Globus pallidus (tissue), 1 donor: Measurements from ENCODE around the gene KLC1.
"Not testable (repeated sequence)": the region's sequence is repeated elsewhere in the genome, so short reads cannot be mapped to it uniquely, and the experiment has no call there.

ENCODE experiments used
- DNase-seq: peaks from one replicate; pipeline ENCODE4 v3.0.0-alpha.2; 2015; ENCODE audit warnings: low spot score

Gene KLC1

GRCh38 chr14:103690332-103690731 lies 61.3 kb downstream of the KLC1 start:
- DNase-seq = no peak

DNA sequence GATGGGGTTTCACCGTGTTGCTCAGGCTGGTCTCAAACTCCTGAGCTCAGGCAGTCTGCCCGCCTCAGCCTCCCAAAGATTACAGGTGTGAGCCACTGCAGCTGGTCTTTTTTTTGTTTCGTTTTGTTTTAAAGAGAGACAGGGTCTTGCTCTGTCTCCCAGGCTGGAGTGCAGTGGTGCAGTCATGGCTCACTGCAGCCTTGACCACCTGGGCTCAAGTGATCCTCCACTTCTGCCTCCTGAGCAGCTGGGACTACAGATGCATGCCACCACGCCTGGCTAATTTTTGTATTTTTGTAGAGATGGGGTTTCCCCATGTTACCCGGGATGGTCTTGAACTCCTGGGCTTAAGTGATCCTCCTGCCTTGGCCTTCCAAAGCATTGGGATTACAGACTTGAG lies 62.6 kb downstream of the KLC1 start:
- DNase-seq = not testable (repeated sequence)

DNA sequence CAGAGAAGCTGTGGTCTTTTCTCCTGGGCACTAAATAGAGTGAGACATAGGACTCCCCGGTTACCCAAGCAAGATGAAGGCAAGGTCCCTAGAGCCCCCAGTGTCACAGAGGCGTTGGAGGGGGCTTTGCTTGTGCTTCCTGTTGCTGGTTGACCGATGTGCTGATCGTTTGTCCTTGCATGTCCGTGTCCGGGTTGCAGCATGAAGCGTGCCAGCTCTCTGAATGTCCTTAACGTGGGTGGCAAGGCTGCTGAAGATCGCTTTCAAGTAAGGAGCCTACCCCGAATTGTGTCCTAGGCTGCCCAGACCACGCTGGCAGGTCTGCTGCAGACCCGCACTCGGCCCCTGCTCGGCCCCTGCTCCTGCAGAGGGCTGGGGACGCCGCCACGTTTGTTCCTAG lies 63.1 kb downstream of the KLC1 start:
- no peak for DNase-seq

- no peak for DNase-seq
These were observed 63.9 kb downstream of the KLC1 start for GRCh38 chr14:103692871-103693270.

- DNase-seq = no peak
These were observed 64.5 kb downstream of the KLC1 start for GRCh38 chr14:103693515-103693914.

GRCh38 chr14:103694572-103695026 lies 65.6 kb downstream of the KLC1 start:
- DNase-seq = no peak

- no peak for DNase-seq
These were observed 66.5 kb downstream of the KLC1 start for GRCh38 chr14:103695296-103696069.

GRCh38 chr14:103696070-103696402 lies 67.0 kb downstream of the KLC1 start:
- no peak for DNase-seq

GRCh38 chr14:103696466-103697071 lies 67.6 kb downstream of the KLC1 start:
- DNase-seq = no peak

GRCh38 chr14:103697206-103697602 lies 68.2 kb downstream of the KLC1 start:
- DNase-seq = no peak

- DNase-seq = no peak
These were observed 68.8 kb downstream of the KLC1 start for GRCh38 chr14:103697603-103698379.

DNA sequence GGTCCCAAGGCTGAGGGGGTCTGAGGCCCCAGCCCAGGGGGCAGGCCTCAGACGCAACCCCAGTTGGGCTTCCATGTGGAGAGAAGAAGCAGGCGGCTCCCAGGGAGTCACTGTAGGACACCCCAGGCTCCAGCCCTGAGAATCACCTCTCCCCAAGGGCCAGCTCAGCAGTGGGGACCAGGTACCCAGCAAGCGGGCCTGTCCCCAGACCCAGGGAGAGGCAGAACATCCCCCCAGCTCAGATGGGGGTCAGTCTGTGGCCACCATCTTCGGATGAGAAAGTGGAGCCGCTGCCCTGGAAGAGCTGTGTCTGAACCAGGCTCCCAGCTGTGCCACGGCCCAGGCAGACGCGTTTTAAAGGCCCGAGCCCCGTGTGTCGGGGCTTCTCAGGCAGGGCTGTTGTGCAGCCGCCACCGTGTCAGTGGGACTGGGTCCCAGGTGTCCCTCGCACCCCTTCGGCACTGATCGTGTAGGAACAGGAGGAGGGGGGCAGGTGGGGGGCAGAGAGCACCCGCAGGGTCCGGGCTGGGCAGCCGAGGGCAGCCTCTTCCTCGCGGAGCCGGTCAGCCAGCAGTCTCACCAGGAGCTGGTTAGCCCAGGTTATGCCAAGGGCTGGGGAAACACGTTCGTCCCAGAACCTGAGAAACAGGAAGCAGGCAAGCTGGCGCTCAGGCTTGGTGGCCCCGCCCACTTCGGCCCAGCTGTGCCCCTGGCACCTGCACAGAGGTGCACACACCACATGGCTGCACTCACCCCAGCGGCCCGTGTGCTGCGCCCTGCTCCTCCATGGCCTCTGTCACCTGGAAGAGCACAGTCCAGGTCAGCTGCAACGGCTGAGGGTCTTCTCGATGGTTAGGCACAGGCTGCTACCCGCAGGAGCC lies 69.6 kb downstream of the KLC1 start:
- no peak for DNase-seq

- DNase-seq = no peak
These were observed 70.2 kb downstream of the KLC1 start for GRCh38 chr14:103699261-103699661.

DNA sequence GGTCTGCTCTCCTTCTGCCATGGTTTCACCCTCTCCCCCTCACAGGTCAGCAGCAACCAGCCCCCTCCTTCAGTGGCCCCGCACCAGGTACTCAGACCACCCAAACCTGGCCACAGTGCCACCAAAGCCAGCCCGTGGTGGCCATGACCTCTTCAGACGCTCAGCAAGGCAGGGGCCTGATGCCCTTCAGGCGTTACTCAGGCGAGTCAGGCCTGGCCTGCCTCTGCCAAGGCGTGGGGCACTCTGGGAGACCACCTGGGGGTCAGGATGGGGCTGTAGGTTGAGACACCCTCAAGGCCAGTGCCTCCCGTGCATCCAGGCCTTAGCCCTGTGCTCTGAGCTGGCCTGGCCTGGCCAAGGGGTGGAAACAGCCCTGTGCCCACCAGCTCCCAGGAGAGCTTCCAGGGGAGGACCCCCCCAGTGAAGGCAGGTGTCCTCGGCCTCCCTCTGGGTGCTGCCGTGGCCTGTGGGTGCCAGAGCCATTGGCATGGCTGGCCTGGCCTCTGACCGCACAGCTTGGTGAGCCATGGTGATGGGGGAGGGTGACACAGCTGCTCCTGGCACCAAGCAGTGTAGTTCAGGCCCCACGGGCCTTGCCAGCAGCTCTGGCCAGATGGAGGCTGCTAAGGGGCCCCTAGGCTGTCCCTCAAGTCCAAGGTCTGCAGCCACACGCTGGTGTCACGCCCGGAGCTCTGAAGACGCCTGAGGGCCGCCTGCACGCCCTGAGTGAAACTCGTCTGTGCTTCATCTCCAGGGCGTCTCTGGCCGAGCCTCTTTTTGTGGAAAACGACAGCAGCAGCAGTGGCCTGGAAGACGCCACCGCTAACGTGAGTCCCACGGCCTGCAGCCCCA lies 71.1 kb downstream of the KLC1 start:
- DNase-seq = peak; percentile 89

- DNase-seq = no peak
These were observed 71.9 kb downstream of the KLC1 start for GRCh38 chr14:103700753-103701490.

- DNase-seq = no peak
These were observed 73.1 kb downstream of the KLC1 start for GRCh38 chr14:103702095-103702494.

- DNase-seq = no peak
These were observed 73.8 kb downstream of the KLC1 start for GRCh38 chr14:103702497-103703432.

DNA sequence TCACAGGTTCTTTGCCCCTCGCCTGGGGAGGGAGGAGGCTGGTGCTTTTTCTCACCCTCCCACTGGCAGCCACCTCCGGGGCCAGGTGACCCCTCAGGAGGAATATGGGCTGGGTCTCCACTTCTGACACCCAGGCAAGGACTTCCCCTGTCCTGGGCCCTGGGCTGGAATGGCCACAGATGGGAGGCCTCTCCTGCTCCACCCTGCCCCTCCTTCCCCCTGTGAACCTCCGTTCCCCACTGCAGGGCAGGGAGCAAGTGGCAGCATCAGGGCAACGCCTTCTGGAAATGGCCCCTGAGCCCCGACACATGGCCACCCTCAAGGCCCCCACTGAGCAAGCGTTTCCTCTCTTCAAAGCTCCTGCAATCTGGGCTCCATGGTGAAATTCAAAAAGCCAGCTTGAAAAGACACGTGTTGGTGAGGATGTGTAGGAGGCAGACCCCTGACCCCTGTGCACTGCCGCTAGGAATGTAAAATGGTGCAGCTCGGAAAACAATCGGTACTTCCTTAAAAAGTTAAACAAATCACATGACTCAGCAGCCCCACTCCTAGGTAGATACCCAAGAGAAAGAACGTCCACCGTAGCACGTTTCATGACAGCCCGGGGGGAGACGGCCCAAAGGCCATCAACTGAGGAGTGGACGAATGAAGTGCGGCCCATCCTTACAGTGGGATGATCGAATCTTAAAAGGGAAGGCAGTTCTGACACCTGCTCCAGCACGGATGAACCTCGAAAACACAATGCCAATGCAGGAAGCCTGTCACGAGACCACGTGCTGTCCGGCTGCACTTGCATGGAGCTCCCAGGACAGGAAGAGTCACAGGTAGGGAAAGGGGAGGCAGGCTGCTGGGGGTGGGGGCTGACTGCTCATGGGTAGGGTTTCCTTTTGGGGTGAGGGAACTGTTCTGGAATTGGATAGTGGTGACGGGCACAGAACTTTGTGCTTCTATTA lies 74.7 kb downstream of the KLC1 start:
- no peak for DNase-seq
